ENCODE data around the gene TRAF4. TPM values are rescaled to one million over a fixed set of nuclear protein-coding genes. Genes with fewer than 3 reads are reported as not detected.

Gene TRAF4
- total and polyA plus RNA-seq, 3 donors from 2014 or later: 33.1 to 47.2 (median 35.3) TPM

GRCh38 chr17:28756049-28756804, 12.4 kb downstream of the TRAF4 start:
- Histone ChIP-seq H3K36me3 (ENCODE audit: low read depth, missing control alignments) (no peaks in the 10 kb centered on the region), H3K9me3 (no peaks in the 10 kb centered on the region), H3K4me3 (no peak overlapping the region), H3K27me3 (no peaks in the 10 kb centered on the region), H3K4me1 (no peaks in the 10 kb centered on the region), H3K27ac (no peak overlapping the region)
- DNase-seq: no peak
- WGBS, 2 donors: 76 to 92% methylated on average over 5 of the region's 5 CpGs
- intact Hi-C loops (cut with DNase I; ENCODE audit: low total_unique reads): loop anchor here (10.0 kb wide), 1 partner anchor 159 kb away; no protein-coding TSS in a partner anchor
- TF ChIP-seq CTCF (IDR thresholded peaks at IDR 0.05) (no peak), POLR2A (IDR thresholded peaks at IDR 0.05) (no peak)

GRCh38 chr17:28758411-28759121, 14.8 kb downstream of the TRAF4 start:
- TF ChIP-seq CTCF (IDR thresholded peaks at IDR 0.05): no peak
- no peak for TF ChIP-seq POLR2A (IDR thresholded peaks at IDR 0.05)
- H3K27me3 ChIP-seq: no peaks in the 10 kb centered on the region
- intact Hi-C loops (cut with DNase I; ENCODE audit: low total_unique reads): loop anchor here (10.0 kb wide), 1 partner anchor 156 kb away; no protein-coding TSS in a partner anchor
- no peaks in the 10 kb centered on the region for H3K9me3 ChIP-seq
- H3K27ac ChIP-seq: no peak overlapping the region
- H3K36me3 ChIP-seq (ENCODE audit: low read depth, missing control alignments): no peaks in the 10 kb centered on the region
- peaks cover 6% of the 10 kb centered on the region for H3K4me1 ChIP-seq
- WGBS, 2 donors: 94 to 96% methylated on average over 32 of the region's 32 CpGs
- no peak for DNase-seq
- no peak overlapping the region for H3K4me3 ChIP-seq

DNA sequence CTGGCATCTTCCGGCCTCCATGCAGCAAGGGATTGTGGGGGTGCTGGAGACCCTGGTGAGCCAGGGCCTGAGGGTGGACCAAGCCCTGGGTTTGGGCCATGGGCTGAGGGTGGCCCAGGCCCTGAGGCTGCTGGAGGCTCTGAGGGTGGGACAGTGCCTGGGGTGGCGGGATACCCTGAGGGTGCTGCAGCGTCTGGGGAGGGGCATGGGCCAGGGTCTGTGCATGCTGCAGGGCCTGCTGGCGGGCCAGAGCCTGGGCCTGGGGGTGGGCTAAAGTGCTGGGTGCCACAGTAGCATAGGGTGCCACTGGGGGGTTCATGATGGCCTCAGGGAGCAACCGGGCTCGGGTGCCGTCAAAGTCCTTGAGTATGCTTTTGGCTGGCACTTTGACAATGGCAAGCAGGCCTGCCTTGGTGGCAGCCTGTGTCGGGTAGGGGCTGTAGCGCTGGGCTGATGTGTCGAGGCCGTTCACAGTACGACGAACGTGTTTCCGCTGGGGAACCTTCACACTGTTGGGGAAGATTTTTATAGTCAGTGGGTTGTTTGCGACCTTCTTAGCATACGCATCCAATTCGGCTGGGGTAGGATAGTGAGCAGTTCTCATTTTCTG, 15.6 kb downstream of the TRAF4 start:
- Histone ChIP-seq H3K27me3 (no peaks in the 10 kb centered on the region), H3K4me1 (peaks cover 7% of the 10 kb centered on the region), H3K36me3 (ENCODE audit: low read depth, missing control alignments) (no peaks in the 10 kb centered on the region), H3K9me3 (no peaks in the 10 kb centered on the region), H3K27ac (no peak overlapping the region), H3K4me3 (no peak overlapping the region)
- 88 to 92% methylated on average over 11 to 18 of the region's 18 CpGs for WGBS, 2 donors
- no peak for DNase-seq
- intact Hi-C loops (cut with DNase I; ENCODE audit: low total_unique reads): loop anchor here (10.0 kb wide), 1 partner anchor 155 kb away; no protein-coding TSS in a partner anchor
- TF ChIP-seq CTCF (IDR thresholded peaks at IDR 0.05): no peak
- no peak for TF ChIP-seq POLR2A (IDR thresholded peaks at IDR 0.05)

GRCh38 chr17:28760601-28761562, 17.1 kb downstream of the TRAF4 start:
- DNase-seq: no peak
- WGBS, 2 donors: 52 to 56% methylated on average over 9 of the region's 9 CpGs
- Histone ChIP-seq H3K4me1 (peaks cover 7% of the 10 kb centered on the region), H3K9me3 (no peaks in the 10 kb centered on the region), H3K36me3 (ENCODE audit: low read depth, missing control alignments) (no peaks in the 10 kb centered on the region), H3K27me3 (no peaks in the 10 kb centered on the region), H3K27ac (no peak overlapping the region), H3K4me3 (no peak overlapping the region)
- intact Hi-C loops (cut with DNase I; ENCODE audit: low total_unique reads): no loop called here
- TF ChIP-seq POLR2A (IDR thresholded peaks at IDR 0.05) (no peak), CTCF (IDR thresholded peaks at IDR 0.05) (no peak)

All from testis (tissue), 3 donors.